GM12891 (cell line): ENCODE data around the gene CLDN24.

ENCODE experiments used
- PAX5 ChIP-seq: IDR thresholded peaks from 2 replicates; pipeline ENCODE4 v1.6.1; 2011; ENCODE audit warnings: low read length, moderate library complexity, mild to moderate bottlenecking; ENCODE audit not compliant: insufficient read depth, severe bottlenecking
- POLR2A ChIP-seq: IDR thresholded peaks from 2 replicates; pipeline ENCODE4 v1.6.1; 2011; ENCODE audit warnings: low read depth, low read length, control low read depth
- POLR2AphosphoS5 ChIP-seq: IDR thresholded peaks from 2 replicates; pipeline ENCODE4 v1.6.1; 2011; ENCODE audit warnings: low read depth, low read length, control low read depth
- SPI1 ChIP-seq: IDR thresholded peaks from 2 replicates; pipeline ENCODE4 v1.6.1; 2011; ENCODE audit warnings: low read depth, low read length, control low read depth
- TAF1 ChIP-seq: IDR thresholded peaks from 2 replicates; pipeline ENCODE4 v1.6.1; 2011; ENCODE audit warnings: low read depth, low read length, control low read depth

DNA sequence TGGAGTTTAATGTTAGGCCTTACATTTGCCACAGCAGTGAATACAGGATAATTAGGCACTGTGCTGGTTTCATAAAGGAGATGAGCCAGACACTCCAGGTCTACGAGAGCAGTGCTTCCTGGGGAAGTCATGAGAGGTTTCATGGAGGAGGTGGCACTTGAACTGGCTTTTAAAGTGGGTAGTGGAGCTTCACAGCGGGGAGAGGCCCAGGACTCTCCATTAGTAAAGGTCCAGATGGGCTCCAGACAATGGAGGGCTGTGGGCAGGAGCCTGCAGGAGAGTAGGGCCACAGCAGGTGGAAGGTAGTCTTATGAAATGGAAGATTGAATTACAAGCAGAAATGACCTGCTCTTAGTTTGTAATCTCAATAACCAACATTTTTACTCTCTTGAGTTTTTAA, 31.2 kb downstream of the CLDN24 start:
- TF ChIP-seq TAF1: no peak
- no peak for TF ChIP-seq POLR2AphosphoS5
- no peak for TF ChIP-seq POLR2A
- no peak for TF ChIP-seq SPI1
- no peak for TF ChIP-seq PAX5
